GM21423 (cell line): ENCODE results near the gene RIPOR3.
"Not testable (repeated sequence)": the region's sequence is repeated elsewhere in the genome, so short reads cannot be mapped to it uniquely, and the experiment has no call there.

Source experiments
- ATAC-seq: cut with Tn5 transposase; IDR thresholded peaks from one replicate; pipeline ENCODE4 v1.9.1; 2021; ENCODE audit warnings: mild to moderate bottlenecking, moderate library complexity; ENCODE audit not compliant: unreplicated experiment

RIPOR3 gene

DNA sequence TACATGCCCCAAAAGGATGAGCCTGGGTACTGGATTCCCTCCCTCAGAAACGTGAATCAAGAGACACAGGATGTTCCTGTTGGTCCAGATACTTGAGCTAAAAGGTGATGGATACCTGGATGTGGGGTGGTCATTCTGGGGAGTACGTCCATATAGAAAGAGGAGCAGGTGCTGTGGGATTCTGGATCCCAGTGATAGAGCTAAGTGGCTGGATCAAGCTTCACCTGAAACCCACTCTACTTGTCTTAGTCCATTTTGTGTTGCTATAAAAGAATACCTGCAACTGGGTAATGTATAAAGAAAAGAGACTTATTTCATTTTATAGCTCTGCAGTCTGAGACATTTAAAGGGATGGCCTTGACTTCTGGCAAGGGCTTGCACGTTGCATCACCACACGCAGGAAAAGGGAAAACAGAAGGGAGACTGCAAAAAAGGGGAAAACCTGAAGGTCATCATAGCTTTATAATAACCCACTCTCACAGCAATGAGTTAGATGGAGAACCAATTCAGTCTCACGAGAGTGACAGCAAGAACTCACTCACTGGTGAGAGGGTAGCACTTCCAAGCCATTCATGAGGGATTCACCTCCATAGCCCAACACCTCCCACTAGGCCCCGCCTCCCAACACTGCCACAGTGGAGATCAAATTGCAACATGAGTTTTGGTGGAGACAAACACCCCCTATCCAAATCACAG, 31.2 kb downstream of the RIPOR3 start:
- no peak for ATAC-seq

GRCh38 chr20:50658804-50659380, 32.5 kb downstream of the RIPOR3 start:
- ATAC-seq: no peak

GRCh38 chr20:50655311-50655880, 35.9 kb downstream of the RIPOR3 start:
- no peak for ATAC-seq

DNA sequence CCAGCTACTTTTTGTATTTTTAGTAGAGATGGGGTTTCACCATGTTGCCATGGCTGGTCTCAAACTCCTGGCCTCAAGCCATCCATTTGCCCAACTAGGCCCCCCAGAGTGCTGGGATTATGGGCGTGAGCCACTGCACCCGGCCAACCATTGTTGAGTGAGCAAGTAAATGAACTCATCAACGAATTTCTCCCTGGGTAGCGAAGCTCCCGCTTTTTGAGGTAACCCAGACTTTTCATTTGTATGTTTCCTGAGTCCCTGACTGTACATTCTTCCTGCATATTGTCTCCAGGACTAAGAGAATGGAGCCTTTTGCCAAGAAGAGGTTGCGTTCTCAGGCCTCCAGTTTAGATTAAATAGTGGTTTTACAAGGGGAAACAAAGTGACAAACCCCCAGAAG, 36.4 kb downstream of the RIPOR3 start:
- no peak for ATAC-seq

GRCh38 chr20:50652702-50653294, 38.5 kb downstream of the RIPOR3 start:
- no peak for ATAC-seq

DNA sequence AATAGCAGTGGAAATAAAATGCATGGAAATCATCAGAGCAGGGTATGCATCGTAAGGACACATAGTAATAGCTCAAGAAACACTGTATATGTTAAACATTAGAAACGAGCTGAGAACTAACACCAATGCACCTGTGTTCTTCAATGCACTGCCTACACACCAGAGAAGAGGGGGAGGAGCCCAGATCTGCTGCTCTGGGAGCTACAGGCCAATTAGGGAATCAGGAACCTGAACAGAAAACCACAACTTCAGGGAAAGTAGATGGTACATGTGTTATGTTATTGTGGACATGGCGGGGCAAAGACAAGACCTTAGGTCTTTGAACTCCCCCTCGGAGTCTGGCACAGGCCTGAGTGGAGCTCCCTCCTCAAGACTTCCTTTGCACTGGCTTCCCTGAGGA, 39.7 kb downstream of the RIPOR3 start:
- no peak for ATAC-seq

DNA sequence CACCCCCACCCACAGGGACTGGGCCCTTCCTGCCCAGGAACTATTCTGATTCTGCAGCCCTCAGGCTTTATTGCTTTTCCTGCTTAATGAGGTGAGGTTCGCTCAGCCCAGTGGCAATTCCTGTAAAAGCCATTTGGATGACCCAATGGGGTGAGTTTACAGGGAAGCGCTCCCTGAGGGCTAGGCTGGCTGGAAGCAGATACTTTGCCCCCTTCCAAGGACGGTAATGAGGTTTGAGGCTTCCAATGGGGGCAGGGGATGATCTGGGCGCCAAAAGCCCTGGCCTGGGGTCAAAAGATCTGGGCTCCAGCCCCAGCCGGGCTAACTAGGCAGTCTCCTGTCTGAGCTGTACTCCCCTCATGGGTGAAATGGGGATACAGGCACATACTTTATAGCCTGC, 41.8 kb downstream of the RIPOR3 start:
- ATAC-seq: no peak

DNA sequence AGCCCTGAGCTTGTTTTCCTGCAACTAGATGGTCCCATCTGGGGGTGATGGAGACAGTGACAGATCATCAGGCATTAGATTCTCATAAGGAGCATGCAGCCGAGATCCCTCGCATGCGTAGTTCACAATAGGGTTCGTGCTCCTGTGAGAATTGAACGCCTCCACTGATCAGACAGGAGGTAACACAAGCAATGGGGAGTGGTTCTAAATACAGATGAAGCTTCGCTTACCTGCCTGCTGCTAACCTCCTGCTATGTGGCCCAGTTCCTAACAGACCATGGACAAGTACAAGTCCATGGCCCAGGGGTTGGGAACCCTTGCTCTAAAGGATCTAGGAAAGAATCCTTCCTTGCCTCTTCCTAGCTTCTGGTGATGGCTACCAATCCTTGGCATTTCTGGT, 42.7 kb downstream of the RIPOR3 start:
- ATAC-seq: no peak

DNA sequence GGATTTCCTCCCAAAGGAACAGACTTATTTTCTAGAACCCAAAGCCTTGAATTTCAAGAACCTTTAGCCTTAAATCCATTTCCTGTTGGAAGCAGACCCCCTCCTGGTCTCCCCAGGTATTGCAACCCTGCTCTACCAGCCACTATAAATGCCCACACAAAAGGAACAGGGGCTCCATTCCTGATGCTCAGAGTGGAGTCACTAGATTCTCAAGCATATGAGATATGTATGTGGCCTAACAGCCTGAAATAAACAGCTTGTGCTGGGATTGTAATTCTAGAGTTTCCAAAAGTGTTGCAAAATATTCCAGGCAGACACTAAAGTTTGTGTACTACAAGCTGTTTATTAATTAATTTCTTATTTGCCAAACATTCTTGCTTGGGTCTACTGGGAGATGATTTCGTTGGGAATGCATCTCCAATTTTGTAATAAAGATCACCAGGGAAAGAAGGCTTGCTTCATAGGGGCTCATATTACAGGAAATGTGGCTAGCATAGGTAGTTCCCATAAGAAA, 44.8 kb downstream of the RIPOR3 start:
- no peak for ATAC-seq

GRCh38 chr20:50645253-50646068, 45.9 kb downstream of the RIPOR3 start:
- ATAC-seq: no peak

DNA sequence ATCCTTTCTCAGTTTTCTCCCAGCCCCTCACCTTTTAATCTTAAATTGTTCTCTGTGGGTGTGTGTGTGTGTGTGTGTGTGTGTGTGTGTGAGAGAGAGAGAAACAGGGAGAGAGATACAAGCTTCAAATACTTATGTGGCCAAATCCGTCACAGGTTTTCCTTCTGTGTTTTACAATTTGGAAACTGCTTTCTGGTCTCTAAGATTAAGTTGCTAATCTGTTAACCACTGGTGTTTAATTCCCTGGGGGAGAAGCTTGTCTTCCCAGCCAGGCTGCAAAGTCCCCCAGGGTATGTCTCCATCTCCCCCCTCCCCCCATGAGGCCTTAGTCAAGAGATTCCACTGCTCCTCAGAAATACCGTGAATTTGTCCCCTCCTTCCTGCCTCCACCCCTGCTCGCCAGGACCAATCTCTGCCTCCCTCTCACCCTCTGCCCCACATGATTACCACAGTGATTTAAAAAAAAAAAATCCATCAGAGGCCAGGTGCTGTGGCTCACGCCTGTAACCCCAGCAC, 49.0 kb downstream of the RIPOR3 start:
- no peak for ATAC-seq

DNA sequence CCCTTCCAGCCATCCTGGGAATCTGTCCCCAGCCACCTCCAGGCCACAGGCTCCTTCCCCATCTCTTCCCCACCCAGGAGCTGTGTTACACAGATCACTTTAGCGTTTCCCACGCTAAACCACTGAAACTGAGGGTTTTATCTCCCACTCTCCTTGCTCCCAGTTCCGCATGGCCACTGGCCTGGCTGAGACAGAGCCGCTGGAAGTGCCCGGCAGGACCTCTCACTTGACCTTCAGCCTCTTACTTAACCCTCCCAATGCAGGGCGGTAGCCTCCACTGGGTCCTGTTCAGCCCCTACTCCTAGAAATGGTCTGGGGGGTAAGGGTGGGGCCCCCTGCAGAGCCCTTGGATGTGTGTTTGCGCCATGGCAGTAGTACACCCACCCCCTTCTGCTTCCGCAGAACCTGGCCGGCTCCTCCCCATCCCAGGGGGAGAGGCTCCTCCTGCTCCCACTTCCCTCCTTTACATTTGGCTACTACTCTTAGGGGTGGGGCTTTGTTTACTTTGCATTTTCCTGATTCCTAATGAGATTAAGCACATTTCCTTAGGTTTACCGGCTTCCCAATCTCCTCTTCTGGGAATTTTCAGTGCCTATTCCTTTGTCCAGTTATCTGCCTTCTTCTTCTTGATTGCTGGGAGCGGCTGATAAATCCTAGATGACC, 49.6 kb downstream of the RIPOR3 start:
- ATAC-seq: not testable (repeated sequence)

- not testable (repeated sequence) for ATAC-seq
Observed at GRCh38 chr20:50639971-50640711, 51.2 kb downstream of the RIPOR3 start.

DNA sequence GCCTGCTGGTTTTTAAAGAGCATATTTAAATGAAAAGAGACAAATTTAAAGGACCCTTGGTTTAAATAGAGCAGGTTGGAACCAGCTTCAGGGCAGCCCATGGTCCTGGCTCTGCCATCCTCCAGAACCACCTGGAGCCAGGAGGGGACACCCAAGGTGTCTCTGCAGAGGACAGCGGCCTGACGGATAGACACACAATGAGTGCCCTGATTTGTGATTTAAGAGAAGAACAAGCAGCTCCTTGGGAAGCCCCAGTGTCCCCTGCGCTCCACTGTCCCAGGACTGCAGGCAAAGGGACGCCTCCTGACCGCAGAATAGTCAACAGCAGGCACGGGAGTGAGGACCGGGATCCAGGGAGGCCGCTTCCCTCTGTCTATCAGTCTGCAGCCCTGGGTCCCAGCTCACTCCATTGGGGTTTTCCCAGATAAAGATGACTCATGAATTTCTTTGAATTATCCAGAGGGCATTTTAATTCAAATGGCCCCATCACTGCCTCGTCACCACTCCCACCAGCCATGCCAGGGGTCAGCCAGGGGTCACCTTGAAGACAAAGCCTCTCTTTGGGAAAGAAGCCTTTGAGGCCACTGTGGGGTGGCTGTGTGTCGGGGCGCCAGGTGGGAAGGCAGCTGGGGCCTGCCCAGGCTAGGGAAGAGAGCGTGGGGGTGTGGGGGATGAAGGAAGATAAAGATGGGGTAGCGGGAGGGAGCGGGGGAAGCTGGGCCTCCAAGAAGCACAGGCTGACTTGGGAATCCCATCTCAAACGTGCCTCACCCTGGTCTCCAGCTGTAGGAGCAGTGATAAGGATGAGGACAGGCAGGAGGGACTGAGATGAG, 53.1 kb downstream of the RIPOR3 start:
- ATAC-seq: not testable (repeated sequence)

DNA sequence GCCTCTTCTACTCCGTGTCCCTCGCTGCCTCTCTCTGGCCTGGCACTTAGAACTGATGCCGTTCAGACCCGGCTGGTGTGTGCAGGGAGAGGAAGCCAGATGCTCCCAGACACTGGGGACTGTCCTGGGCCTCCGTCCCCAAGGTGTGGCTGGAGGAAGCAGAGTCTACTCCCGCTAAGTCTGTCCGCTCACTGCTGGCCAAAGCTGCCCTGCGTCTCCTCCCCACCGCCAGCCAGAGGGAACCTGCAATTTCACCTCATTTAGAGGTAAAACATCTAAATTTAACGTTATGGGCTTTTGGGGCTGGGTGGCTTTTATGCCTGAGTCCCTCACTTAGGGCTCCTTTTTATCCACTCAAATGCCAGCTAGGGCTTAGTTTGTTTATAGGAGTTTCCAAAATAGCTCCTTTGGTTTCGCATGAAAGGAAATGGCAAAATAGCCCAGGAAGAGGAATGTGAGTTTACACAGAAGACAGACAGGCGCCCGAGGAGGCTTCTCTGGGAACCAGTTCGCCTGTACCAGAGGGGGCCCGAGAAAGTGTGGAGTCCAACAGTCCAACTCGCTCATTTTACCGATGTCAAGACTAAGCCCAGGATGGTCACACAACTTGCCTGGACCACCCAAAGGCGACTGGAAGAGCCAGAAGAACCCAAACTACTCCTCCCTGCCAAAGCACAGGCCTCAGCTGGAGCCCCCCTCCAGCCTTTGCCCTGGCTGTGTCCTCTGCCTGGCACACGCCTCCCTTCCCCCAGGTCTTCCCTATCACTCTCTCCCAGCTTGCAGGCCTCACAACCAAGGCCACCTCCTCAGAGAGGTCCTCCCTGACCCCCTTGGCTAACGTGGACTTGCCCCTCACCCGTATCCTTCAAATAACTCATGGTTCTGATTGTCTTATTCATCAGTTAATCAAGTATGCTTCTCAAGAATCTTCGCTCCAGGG, 54.5 kb downstream of the RIPOR3 start:
- no peak for ATAC-seq

GRCh38 chr20:50635676-50636600, 55.4 kb downstream of the RIPOR3 start:
- ATAC-seq: no peak
